MCF 10A (cell line): Measurements from ENCODE around the gene SULT1B1. TPM values are rescaled to one million over a fixed set of nuclear protein-coding genes. Genes with fewer than 3 reads are reported as not detected.

Experiments used
- BruUV-seq: library from RNA; stranded (reverse); fragments of 400-500 nt; replicated peaks from 2 replicates; lab custom pipeline; 2021; lab: Mats Ljungman, UMichigan
- CTCF ChIA-PET: fragments of 300-600 bp; sonication (Branson Sonifier 250); formaldehyde crosslinking; extraction: SDS; loops from one replicate; lab custom pipeline; 2021; ENCODE audit warnings: antibody characterized with exemption, inconsistent platforms; lab: Yijun Ruan, JAX
- POLR2A ChIA-PET: fragments of 300-600, 350-650 bp; sonication (Branson Sonifier 250); formaldehyde crosslinking; extraction: SDS; loops from one replicate; lab custom pipeline; 2020; ENCODE audit warnings: antibody characterized with exemption, inconsistent platforms; lab: Yijun Ruan, JAX
- DNase-seq: peaks from one replicate; pipeline ENCODE4 v3.0.0-alpha.2; 2018; ENCODE audit not compliant: unreplicated experiment
- H3K27ac Mint-ChIP-seq: one replicate; pipeline ENCODE4 v1.8.0; 2022; ENCODE audit warnings: mild to moderate bottlenecking, low read depth, mixed read lengths; ENCODE audit not compliant: unreplicated experiment
- H3K27me3 Mint-ChIP-seq: one replicate; pipeline ENCODE4 v1.8.0; 2022; ENCODE audit warnings: mixed read lengths; ENCODE audit not compliant: insufficient read depth, unreplicated experiment
- H3K36me3 Mint-ChIP-seq: one replicate; pipeline ENCODE4 v1.8.0; 2022; ENCODE audit warnings: mild to moderate bottlenecking, moderate library complexity, mixed read lengths; ENCODE audit not compliant: insufficient read depth, unreplicated experiment
- H3K4me1 Mint-ChIP-seq: one replicate; pipeline ENCODE4 v1.8.0; 2022; ENCODE audit warnings: mixed read lengths; ENCODE audit not compliant: insufficient read depth, unreplicated experiment
- H3K4me3 Mint-ChIP-seq: one replicate; pipeline ENCODE4 v1.8.0; 2022; ENCODE audit warnings: mild to moderate bottlenecking, moderate library complexity, mixed read lengths; ENCODE audit not compliant: unreplicated experiment
- H3K9me3 Mint-ChIP-seq: one replicate; pipeline ENCODE4 v1.8.0; 2022; ENCODE audit warnings: mixed read lengths; ENCODE audit not compliant: unreplicated experiment
- CTCF ChIP-seq: fragments of 200-600 bp; IDR thresholded peaks from one replicate; pipeline ENCODE4 v1.8.0; 2022; ENCODE audit warnings: antibody characterized with exemption, mild to moderate bottlenecking; ENCODE audit not compliant: unreplicated experiment
- intact Hi-C: fragments of 100-400 bp; cut with micrococcal nuclease; formaldehyde crosslinking; loops from 2 replicates; pipeline ENCODE4 v1.14.1; 2022
- total RNA-seq: library from RNA; stranded (reverse); gene quantifications from 2 replicates; pipeline ENCODE4 v1.2.3, GENCODE V29; 2022

SULT1B1 gene
- total RNA-seq, 1 experiment from 2014 or later: 0.21 TPM

GRCh38 chr4:69717778-69718177 is 42.6 kb downstream of the SULT1B1 start:
- H3K9me3 Mint-ChIP-seq: no peaks in the 10 kb centered on the region
- no peaks in the 10 kb centered on the region for H3K27me3 Mint-ChIP-seq
- H3K27ac Mint-ChIP-seq: peak overlapping the region; percentile 77
- no TSS peak for BruUV-seq
- ChIA-PET POLR2A (interaction anchor here (0.7 to 1.7 kb wide), 2 partner anchors 9 to 106 kb away, joined by 3 to 10 read pairs; no protein-coding TSS in a partner anchor), CTCF (interaction anchor here (0.5 to 1.0 kb wide), 3 partner anchors 26 to 786 kb away, joined by 3 to 5 read pairs (median 4); no protein-coding TSS in a partner anchor)
- intact Hi-C loops: no loop called here
- H3K36me3 Mint-ChIP-seq: no peaks in the 10 kb centered on the region
- peaks cover 28% of the 10 kb centered on the region for H3K4me1 Mint-ChIP-seq
- no peak for TF ChIP-seq CTCF
- no peak overlapping the region for H3K4me3 Mint-ChIP-seq
- DNase-seq: no peak

GRCh38 chr4:69716654-69717053 is 43.8 kb downstream of the SULT1B1 start:
- no peaks in the 10 kb centered on the region for H3K9me3 Mint-ChIP-seq
- no peak for DNase-seq
- TF ChIP-seq CTCF: no peak
- H3K27ac Mint-ChIP-seq: no peak overlapping the region
- no TSS peak for BruUV-seq
- intact Hi-C loops: no loop called here
- H3K4me1 Mint-ChIP-seq: peaks cover 26% of the 10 kb centered on the region
- H3K4me3 Mint-ChIP-seq: no peak overlapping the region
- H3K36me3 Mint-ChIP-seq: no peaks in the 10 kb centered on the region
- no peaks in the 10 kb centered on the region for H3K27me3 Mint-ChIP-seq
- ChIA-PET POLR2A (interaction anchor here (1.4 kb wide), 1 partner anchor 9 kb away, joined by 3 read pairs; no protein-coding TSS in a partner anchor), CTCF (no interaction called here)

GRCh38 chr4:69714086-69714485 is 46.3 kb downstream of the SULT1B1 start:
- no TSS peak for BruUV-seq
- no peak for DNase-seq
- no peaks in the 10 kb centered on the region for H3K27me3 Mint-ChIP-seq
- intact Hi-C loops: no loop called here
- H3K27ac Mint-ChIP-seq: peak overlapping the region; percentile 39
- TF ChIP-seq CTCF: no peak
- H3K4me3 Mint-ChIP-seq: no peak overlapping the region
- ChIA-PET CTCF (interaction anchor here (0.6 to 4.8 kb wide), 5 partner anchors 108 to 343 kb away, joined by 3 to 23 read pairs (median 3); no protein-coding TSS in a partner anchor), POLR2A (interaction anchor here (1.0 to 2.1 kb wide), 4 partner anchors 9 to 146 kb away, joined by 3 to 7 read pairs (median 4); partner anchors contain the start of gene SULT1E1)
- no peaks in the 10 kb centered on the region for H3K9me3 Mint-ChIP-seq
- no peaks in the 10 kb centered on the region for H3K36me3 Mint-ChIP-seq
- H3K4me1 Mint-ChIP-seq: peaks cover 20% of the 10 kb centered on the region

GRCh38 chr4:69713593-69713992 is 46.8 kb downstream of the SULT1B1 start:
- peak overlapping the region; percentile 39 for H3K27ac Mint-ChIP-seq
- TF ChIP-seq CTCF: no peak
- BruUV-seq: no TSS peak
- H3K9me3 Mint-ChIP-seq: no peaks in the 10 kb centered on the region
- no peaks in the 10 kb centered on the region for H3K36me3 Mint-ChIP-seq
- peak; percentile 78 for DNase-seq
- H3K4me1 Mint-ChIP-seq: peaks cover 17% of the 10 kb centered on the region
- no peaks in the 10 kb centered on the region for H3K27me3 Mint-ChIP-seq
- H3K4me3 Mint-ChIP-seq: no peak overlapping the region
- CTCF ChIA-PET: interaction anchor here (0.6 to 4.8 kb wide), 5 partner anchors 108 to 343 kb away, joined by 3 to 23 read pairs (median 3); no protein-coding TSS in a partner anchor
- POLR2A ChIA-PET: interaction anchor here (1.0 to 2.1 kb wide), 4 partner anchors 9 to 146 kb away, joined by 3 to 7 read pairs (median 4); partner anchors contain the start of gene SULT1E1
- intact Hi-C loops: no loop called here
